Measurements from ENCODE around the gene NLRC3. TPM values are rescaled to one million over a fixed set of nuclear protein-coding genes. Genes with fewer than 3 reads are reported as not detected.
A peak's percentile ranks its signal among the peaks of the same experiment; 100 is the strongest.
"Not testable (repeated sequence)": the region's sequence is repeated elsewhere in the genome, so short reads cannot be mapped to it uniquely, and the experiment has no call there.

Gene NLRC3
- total RNA-seq, 1 experiment from 2014 or later, result not detected

DNA sequence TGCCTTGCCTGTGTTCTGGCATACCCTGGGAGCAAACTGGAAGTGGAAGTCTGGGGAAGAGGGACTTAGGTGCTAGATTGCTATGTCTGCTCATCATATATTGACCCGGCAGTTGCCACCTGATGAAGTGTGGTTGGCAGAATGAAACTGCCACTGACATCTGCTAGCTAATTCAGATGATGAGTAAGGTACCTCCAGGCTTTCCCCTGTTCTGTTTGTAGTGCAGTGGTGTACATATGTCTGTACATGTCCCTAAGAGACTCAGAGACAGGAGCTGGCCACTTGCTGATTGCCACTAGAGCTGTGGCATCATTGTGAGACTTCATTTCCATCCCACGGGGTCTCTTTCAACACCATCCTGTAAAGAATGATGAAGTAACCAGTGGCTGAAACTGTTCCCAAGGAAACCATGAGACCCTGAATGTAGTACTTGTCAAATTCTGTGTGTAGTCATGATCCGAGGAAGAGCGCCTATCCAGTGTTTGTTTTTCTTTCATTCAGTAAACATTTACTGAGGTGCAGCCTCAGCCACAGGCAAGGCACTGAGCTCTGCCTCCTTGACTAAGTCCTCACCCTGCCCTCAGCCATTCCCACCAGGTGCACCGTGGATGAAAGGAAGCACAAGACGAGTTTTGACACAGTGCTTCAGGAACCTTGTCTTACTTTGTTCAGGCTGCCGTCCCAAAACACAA lies 63.2 kb downstream of the NLRC3 start:
- no peak for DNase-seq (ENCODE audit: low read depth)

DNA sequence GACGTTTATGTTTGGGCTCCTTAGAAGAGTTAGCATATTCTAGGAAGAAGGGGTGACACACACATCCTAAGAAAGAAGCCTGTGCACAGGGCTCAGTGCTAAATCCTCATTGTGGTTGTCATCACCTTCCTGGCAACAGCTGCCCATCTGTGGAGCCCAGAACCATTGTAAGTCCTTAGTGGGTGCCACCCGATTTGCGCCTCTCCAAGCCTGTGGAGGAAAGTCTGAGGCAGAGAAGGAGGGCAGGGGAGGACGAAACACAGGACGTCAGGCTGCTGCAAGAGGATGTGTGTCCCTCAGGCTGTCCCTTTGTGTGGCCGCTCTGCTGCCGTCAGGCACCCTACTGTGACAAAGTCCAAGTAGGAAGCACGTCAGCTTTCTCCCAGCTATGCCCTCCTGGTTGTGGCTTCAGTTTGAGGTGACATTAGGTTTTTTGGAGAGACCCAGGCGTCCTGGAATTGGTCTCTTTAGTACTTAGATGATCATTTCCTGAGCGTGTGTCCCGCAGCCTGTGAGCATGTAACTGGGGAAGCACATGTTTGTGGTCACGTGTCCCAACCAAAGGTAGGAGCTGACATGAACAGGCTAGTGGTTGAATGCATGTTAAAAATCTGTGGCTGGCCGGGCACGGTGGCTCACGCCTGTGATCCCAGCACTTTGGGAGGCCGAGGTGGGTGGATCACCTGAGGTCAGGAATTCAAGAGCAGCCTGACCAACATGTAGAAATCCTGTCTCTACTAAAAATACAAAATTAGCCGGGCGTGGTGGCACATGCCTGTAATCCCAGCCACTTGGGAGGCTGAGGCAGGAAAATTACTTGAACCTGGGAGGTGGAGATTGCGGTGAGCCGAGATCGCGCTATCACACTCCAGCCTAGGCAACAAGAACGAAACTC lies 65.7 kb downstream of the NLRC3 start:
- no peak for DNase-seq (ENCODE audit: low read depth)

- DNase-seq (ENCODE audit: low read depth), result no peak
Observed at GRCh38 chr16:3510416-3510815, 66.8 kb downstream of the NLRC3 start.

DNA sequence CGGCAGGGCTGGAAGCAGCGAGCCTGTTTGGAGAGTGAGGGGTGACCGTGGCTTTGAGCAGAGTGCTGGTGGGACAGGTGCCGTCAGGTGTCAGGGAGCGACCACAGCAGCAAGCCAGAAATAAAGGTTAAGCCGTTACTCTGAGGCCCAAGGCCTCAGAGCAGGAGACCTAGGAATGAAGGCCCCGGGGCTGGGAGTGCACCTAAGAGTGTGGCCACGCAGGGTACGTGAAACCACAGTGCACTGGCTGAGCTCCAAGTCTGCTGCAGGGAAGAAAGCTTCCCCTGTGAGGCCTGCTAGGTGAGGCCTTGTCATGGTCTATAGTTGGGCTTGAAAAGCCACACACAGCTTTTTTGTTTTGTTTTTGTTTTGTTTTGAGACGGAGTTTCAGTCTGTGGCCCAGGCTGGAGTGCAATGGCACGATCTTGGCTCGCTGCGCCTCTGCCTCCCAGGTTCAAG lies 67.7 kb downstream of the NLRC3 start:
- no peak for DNase-seq (ENCODE audit: low read depth)

DNA sequence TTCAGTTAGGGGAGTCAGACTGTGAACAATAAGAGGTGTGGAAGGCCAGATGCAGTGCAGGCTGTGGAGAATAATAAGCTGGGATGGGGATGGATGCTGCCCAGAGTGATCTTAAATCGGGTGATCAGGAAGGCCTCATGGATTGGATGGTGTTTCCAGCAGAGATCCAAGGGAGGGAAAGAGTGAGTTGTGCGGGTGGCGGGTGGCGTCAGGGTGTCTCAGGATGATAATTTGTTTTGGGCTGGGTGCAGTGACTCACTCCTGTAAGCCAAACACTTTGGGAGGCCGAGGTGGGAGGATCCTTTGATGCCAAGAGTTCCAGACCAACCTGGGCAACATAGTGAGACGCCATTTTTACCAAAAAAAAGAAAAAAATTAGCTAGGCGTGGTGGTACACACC lies 68.5 kb downstream of the NLRC3 start:
- DNase-seq (ENCODE audit: low read depth), result no peak

- DNase-seq (ENCODE audit: low read depth), result no peak
Observed at GRCh38 chr16:3503523-3503922, 73.7 kb downstream of the NLRC3 start.

GRCh38 chr16:3501783-3502400 lies 75.3 kb downstream of the NLRC3 start:
- no peak for DNase-seq (ENCODE audit: low read depth)

- DNase-seq (ENCODE audit: low read depth), result not testable (repeated sequence)
Observed at GRCh38 chr16:3501412-3501761, 75.8 kb downstream of the NLRC3 start.

DNA sequence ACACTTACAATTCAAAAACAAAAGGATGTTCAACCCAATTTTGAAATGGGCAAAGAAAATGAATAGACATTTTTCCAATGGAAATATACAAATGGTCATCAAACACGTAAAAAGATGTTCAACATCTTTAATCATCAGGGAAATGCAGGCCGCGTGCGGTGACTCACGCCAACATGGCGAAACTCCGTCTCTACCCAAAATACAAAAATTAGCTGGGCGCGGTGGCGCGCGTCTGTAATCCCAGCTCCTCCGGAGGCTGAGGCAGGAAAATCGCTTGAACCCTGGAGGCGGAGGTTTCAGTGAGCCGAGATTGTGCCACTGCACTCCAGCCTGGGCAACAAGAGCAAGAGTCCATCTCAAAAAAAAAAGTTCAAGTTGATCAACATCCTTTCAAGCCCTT lies 78.2 kb downstream of the NLRC3 start:
- no peak for DNase-seq (ENCODE audit: low read depth)

DNA sequence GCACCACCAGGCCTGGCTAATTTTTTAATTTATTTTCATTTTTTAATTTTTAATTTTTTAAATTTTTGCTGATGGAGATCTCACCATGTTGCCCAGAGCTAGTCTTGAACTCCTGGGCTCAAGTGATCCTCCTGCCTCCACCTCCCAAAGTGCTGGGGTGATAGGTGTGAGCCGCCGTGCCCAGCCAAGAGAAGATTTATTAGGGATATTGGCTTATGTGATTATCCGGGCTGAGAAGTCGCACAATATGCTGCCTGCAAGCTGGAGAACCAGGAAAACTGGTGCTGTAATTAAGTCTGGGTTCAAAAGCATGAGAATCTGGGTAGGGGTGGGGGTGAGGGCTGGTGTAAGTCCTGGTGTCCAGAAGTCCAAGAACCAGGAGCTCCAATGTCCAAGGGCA lies 79.4 kb downstream of the NLRC3 start:
- DNase-seq (ENCODE audit: low read depth), result no peak

DNA sequence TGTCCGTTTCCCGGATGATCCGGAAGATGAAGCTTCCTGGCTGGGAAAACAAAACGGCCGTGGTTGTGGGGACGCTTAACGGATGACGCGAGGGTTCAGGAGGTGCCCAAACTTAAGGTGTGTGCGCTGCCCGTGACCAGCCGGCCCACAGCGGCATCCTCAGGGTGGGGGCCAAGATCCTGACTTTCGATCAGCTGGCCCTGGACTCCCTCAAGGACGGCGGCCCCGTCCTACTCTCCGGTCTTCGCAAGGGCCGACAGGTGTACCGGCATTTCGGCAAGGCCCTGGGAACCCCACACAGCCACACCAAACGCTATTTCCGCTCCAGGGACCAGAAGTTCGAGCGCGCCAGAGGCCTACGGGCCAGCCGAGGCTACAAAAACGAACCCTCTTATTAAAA lies 80.8 kb downstream of the NLRC3 start:
- DNase-seq (ENCODE audit: low read depth), result no peak

DNA sequence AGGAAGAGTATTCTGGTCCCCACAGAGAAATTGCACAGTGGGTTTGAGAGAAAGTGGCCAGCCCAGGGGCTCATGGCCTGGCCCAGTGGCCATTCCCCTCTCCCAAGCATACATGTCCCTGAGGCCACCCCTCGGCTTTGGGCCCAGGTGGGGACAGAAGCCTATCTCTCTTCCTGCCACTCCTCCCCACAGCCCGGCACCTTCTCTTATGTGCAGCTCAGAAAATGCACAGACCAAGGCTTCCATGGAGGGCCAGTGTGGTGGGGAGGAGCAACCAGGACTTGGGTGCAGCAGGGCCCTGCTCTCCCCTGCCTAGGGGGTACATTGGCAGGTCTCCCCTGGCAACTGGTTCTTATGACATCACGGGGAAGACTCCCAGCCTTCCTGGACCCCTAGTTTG lies 82.0 kb downstream of the NLRC3 start, which contains the start of gene C16orf90:
TSS of gene C16orf90 (minus strand) at position 314 of the 400 bp plus-strand sequence. CDS start at position 246, 68 bp downstream.
- no peak for DNase-seq (ENCODE audit: low read depth)

- DNase-seq (ENCODE audit: low read depth), result no peak
Observed at GRCh38 chr16:3494386-3494973, 82.7 kb downstream of the NLRC3 start.

DNA sequence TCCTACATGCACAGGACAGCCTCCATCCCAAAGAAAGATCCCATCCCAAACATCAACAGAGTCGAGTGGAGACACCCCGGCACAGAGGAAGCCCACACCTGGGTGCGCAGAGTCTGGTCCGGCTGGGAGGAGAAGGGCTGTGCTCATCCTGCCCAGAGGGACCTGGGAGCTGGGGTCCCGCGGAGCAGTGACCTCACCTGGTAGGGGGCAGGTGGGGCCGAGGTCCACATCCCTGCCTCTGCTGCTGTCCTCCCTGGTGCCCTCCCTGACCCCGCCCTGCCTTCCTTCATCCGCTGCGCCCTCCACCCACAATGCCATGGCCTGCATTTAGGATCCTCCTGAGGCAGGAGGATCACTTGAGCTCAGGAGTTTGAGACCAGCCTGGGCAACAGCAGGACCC lies 84.8 kb downstream of the NLRC3 start:
- no peak for DNase-seq (ENCODE audit: low read depth)

- peak; percentile 72 for DNase-seq (ENCODE audit: low read depth)
Observed at GRCh38 chr16:3490911-3491629, 86.1 kb downstream of the NLRC3 start.

Other genes with a start within 250 kb of the NLRC3 start
- 0.17 TPM in 1 of 2 replicates, not detected in the other for gene OR2C1, start 221.5 kb downstream of the NLRC3 start, total RNA-seq (2014; rRNA removed)
- 9.4 and 14.5 TPM in 2 replicates for gene ZSCAN32, start 176.4 kb downstream of the NLRC3 start, total RNA-seq (2014; rRNA removed)
- gene ZNF174, start 176.2 kb downstream of the NLRC3 start, total RNA-seq (2014; rRNA removed), result 10.7 and 13.4 TPM in 2 replicates
- 1.9 TPM in 2 replicates for gene ZNF597, start 133.9 kb downstream of the NLRC3 start, total RNA-seq (2014; rRNA removed)
- gene NAA60, start 133.7 kb downstream of the NLRC3 start, total RNA-seq (2014; rRNA removed), result 10.5 and 50.2 TPM in 2 replicates
- not detected in 2 replicates for gene C16orf90, start 81.9 kb downstream of the NLRC3 start, total RNA-seq (2014; rRNA removed)
- gene CLUAP1, start 76.4 kb downstream of the NLRC3 start, total RNA-seq (2014; rRNA removed), result 17.8 and 18.8 TPM in 2 replicates
- 6.8 and 7.0 TPM in 2 replicates for gene SLX4, start 34.2 kb upstream of the NLRC3 start, total RNA-seq (2014; rRNA removed)
- 7.3 and 10.6 TPM in 2 replicates for gene DNASE1, start 77.3 kb upstream of the NLRC3 start, total RNA-seq (2014; rRNA removed)
- 56.0 and 63.1 TPM in 2 replicates for gene TRAP1, start 140.1 kb upstream of the NLRC3 start, total RNA-seq (2014; rRNA removed)

Measured in LHCN-M2 (cell line).